HG02852 (cell line): ENCODE results near the gene SLU7.

Experiments
- ATAC-seq: cut with Tn5 transposase; IDR thresholded peaks from one replicate; pipeline ENCODE4 v1.9.1; 2021; ENCODE audit warnings: mild to moderate bottlenecking, moderate library complexity; ENCODE audit not compliant: unreplicated experiment

Gene SLU7

GRCh38 chr5:160420331-160420610 is 1.4 kb upstream of the SLU7 start:
- ATAC-seq: no peak

DNA sequence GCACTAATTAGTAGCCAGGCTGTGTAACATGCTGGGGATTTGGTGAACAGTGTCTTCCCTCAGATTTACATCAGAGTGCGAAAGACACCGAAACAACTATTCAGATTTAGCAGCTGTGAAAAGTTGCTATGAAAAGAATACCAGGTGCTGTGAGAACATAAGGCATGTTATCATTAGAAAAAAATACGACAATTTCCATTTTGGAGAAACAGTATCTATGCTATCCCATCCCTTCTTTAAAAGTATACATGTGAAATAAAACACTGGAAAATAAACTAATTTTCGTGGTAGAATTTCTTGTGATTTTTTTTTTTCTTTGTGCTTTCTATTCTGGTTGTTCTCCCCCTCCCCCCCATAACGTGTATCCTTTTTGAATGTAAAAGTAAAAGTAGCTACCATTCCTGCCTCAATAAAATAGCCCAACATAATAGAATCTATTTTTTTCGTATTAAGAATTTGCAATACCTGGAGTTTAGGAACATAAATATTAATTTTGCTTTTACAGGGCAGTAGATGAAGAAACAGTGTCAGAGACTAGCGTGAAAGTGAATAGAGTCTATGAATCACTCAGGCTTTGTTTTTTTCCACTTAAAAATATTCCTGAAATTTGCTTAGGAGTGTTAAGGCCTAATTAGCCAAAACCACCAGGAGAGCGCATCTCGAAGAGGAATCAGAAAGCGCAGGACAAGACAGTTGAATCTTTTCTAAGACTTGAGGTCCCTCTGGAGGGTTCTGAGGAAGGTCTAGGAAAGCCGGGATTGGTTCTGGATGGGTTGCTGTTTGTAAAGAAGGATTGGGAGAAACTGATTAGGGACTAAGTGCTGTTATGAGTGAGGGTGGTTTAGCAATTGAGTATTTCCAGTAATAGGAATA is 813 bp upstream of the SLU7 start:
- no peak for ATAC-seq

GRCh38 chr5:160399402-160400353 is 19.2 kb downstream of the SLU7 start, which contains the start of gene FAM200C:
Gene FAM200C, minus strand, starts transcription at chr5:160400054. Its CDS starts 4,564 bp downstream, at chr5:160395490.
- peak; percentile 91 for ATAC-seq

DNA sequence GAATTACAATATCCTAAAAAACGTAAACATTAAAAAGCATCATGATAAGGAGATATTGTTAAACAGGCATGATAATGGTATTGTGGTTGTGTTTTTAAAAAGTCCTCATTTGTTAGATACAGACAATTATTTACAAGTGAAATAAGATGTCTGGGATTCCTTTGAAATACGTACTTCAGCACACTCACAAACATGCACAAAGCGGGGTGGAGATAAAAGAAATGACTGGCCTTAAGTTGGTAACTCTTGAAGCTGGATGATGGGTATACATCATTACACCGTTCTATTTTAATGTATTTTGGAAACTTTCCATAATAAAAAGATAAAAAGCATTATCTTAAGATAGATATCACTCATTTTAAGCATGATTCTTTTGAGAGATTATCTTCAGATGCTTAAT is 20.1 kb downstream of the SLU7 start:
- ATAC-seq: no peak

GRCh38 chr5:160397492-160397891 is 21.4 kb downstream of the SLU7 start:
- ATAC-seq: no peak

- ATAC-seq: no peak
Observed at GRCh38 chr5:160395111-160395510, 23.8 kb downstream of the SLU7 start.

DNA sequence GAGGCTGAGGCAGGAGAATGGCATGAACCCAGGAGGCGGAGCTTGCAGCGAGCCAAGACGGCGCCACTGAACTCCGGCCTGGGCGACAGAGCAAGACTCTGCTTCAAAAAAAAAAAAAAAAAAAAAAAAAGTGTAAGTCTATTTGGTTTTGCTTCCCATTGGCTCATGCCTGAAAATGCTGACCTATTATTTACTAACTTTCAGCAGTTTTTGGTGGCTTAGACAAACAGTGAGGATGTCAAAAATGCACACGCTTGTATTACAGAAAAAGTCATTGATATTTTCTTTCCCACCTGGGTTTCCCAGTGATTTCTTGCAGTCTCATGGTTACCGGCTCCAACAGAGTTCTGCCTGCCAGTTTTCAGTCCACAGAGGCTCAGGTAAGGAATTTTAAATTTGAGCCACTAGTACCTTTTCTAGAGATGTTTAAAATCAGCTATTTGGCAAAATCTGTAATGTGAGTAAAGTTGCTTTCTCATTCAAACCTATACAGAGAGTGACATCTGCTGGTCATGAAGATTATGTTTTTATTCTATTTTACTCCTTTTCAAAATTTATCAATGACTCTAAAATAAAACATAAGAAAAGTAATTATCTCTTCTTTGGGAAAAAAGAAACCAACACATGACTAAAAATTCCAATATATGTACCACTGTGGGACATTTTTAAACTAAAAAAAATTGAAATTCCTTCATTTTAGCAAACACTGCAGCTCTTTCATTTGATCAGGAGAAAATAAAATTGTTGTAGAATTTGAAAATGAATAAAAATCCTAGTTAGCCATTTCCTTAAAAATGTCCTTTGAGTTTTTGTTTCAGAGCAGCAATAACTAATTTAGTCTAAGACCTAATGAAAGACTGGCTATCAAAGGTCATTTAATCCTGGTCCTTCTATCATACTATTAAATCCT is 27.8 kb downstream of the SLU7 start:
- no peak for ATAC-seq

GRCh38 chr5:160387445-160387844 is 31.4 kb downstream of the SLU7 start:
- ATAC-seq: no peak

DNA sequence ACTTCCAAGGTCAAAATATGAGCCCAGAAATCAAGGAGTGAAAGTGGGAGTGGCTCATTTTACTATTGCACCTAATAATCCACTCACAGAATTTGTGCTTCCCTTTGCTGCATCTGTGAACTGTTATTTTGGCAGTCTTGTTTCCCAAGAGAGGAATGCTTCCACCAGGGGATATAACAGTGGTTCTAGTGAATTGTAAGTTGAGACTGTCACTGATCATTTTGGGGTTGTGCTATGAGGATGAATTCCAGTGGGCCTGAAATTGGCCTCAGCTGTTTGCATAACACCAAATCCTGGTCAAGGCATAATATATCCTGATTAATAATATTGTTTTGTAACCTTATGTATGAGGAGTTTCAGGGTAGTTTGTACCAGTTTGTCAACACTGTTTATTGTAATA is 33.4 kb downstream of the SLU7 start:
- ATAC-seq: no peak

DNA sequence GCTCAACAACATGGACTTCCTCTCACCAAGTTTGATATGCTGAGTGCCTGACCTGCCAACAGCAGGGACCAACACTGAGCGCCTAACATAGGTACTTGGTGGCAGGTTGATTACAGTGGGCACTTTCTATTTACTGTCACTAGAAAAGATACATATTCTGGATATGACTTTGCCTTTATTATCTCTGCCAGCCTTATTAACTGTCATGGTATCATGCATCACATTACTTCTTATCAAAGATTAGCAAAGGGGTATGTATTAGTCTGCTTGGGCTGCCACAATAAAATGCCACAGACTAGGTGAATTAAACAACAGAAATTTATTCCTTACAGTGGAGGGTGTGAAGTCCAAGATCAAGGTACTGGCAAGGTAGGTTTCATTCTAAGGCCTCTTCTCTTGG is 34.2 kb downstream of the SLU7 start:
- ATAC-seq: no peak

DNA sequence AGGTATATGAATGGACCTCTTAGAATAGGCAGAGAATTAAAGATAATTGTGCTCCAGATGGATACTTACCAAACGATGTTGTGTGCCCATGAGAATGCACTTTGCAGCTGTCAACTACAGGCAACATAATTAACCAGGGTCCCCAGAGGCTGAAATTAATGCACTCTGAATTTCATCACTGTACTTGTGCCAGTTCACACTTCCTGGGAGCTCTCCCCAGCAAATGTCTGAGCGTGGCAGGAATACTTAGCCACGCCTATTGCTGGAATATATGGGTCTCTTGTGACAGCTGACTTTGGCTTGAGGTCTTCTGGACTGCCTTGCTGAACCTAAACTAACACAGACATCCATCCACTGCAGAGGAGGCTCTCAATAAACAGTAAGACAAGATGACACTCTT is 36.5 kb downstream of the SLU7 start:
- ATAC-seq: no peak

GRCh38 chr5:160380041-160380440 is 38.8 kb downstream of the SLU7 start:
- no peak for ATAC-seq

- no peak for ATAC-seq
Observed at GRCh38 chr5:160379511-160379910, 39.4 kb downstream of the SLU7 start.

- ATAC-seq: no peak
Observed at GRCh38 chr5:160378330-160378729, 40.6 kb downstream of the SLU7 start.

DNA sequence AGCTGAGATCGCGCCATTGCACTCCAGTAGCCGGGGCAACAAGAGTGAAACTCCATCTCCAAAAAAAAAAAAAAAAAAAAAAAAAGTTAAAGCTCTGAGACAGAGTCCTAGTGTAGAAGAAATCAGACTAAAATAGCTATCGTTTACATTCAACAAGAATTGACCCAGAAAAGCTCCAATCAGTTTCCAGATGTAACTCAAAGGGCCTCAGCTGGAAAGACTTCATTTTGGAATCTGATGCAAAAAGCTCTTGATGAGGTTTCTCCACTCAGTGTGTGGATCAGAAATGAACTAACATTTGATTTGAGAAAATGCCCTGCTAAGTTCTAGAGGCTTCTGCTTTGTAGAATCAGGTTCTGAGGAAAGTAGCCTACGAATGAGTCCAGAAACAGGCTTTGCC is 41.2 kb downstream of the SLU7 start:
- no peak for ATAC-seq

DNA sequence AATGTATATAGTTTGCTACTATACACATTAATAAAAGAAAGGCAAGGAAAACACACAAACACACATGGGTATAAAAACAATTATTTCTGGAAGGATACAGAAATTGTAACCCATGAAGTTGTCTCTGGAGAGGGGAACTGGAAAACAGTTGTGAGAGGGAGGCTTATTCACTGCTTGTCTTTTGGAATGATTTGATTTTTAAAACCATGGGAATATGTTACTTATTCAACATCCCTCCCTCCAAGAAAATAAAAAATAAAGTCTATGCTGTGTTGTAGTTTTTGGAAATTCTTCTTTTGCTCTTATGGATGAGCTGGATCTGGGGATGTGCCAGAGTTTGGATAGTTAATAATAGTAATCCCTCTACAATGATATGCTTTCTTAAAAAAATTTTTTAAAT is 42.5 kb downstream of the SLU7 start:
- ATAC-seq: no peak

DNA sequence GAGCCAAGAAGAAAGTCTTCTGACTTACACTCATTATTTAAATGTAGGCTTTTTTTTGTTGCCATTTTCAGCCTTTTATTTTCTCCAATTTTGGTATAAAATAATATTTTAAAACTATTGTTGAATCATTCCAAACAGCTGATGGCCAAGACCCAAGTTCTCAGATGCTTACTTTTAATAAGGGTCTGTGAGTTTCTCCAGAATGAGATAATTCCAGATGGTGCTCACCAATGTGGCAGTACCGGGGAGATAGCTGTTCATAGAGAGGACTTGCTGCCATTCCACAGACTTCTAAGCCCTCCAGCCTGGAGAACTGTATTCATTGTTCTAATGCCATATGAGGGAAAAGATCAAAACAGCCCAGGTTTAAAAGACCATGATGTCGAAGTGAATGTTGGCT is 43.2 kb downstream of the SLU7 start:
- no peak for ATAC-seq

DNA sequence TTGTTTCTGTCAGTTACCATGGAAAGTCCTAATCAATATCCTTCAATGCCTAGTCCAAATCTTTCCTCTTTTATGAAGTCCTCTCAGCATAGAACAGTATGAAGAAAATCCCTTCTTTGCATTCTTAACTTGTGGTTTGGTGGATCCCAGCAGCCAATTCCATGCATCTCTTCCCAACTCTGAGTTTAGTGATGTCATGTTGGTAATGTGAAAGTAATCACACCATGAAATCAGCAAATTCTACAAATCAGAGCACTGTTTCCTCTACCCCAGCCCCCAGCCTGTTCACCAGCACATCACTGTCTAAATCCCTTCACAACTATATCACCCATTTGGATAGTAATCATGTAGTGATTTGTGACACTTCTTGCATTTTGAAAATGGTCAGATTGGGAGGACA is 43.7 kb downstream of the SLU7 start:
- no peak for ATAC-seq

- ATAC-seq: no peak
Observed at GRCh38 chr5:160371294-160371693, 47.6 kb downstream of the SLU7 start.

- ATAC-seq: no peak
Observed at GRCh38 chr5:160370713-160371034, 48.2 kb downstream of the SLU7 start.
